ENCODE measurements around the gene PRKCE. TPM values are rescaled to one million over a fixed set of nuclear protein-coding genes. Genes with fewer than 3 reads are reported as not detected.

The PRKCE gene
- polyA plus RNA-seq, 1 of the 3 experiments (the other 2 are of a cell fraction) = 16.3 TPM

DNA sequence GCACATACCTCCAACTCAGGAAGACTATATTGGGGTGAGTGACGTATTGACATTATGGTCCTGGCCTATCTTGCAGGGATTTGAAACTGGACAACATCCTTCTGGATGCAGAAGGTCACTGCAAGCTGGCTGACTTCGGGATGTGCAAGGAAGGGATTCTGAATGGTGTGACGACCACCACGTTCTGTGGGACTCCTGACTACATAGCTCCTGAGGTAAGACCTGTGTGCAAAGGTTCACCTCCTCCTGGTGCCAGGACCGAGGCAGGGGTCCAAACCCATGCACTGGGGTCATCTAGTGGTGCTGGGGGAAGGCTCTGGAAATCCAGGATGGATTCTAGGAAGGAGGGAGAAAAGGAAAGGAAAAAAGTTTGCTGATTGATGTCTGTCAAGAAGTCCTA lies 493.5 kb downstream of the PRKCE start:
- Histone ChIP-seq H3K27me3 (ENCODE audit: insufficient read depth) (no peaks in the 10 kb centered on the region), H3K4me2 (no peak overlapping the region), H3F3A (replicated peaks; ENCODE audit: insufficient read depth) (no peaks in the 10 kb centered on the region), H3K4me1 (ENCODE audit: control insufficient read depth in 1 of 2, insufficient read depth in 2 of 2, low read depth in 1 of 2, low read length in 1 of 2) (no peaks in the 10 kb centered on the region; a peak in 1 of 4 replicates), H4K20me1 (ENCODE audit: insufficient read depth) (no peaks in the 10 kb centered on the region), H3K27ac (ENCODE audit: low read depth in 2 of 2, low read length in 1 of 2) (no peak overlapping the region), H3K79me2 (ENCODE audit: insufficient read depth) (no peaks in the 10 kb centered on the region), H3K9ac (no peak overlapping the region), H2AFZ (ENCODE audit: low read depth) (no peak overlapping the region), H3K9me3 (no peaks in the 10 kb centered on the region), H3K4me3 (ENCODE audit: low read depth in 2 of 2, low read length in 1 of 2) (no peak overlapping the region), H3K36me3 (replicated peaks in 1 of 2; ENCODE audit: control insufficient read depth in 1 of 2, insufficient read depth in 2 of 2, low read length in 1 of 2) (peaks cover 0 to 16% of the 10 kb centered on the region in 2 experiments), H3K9me2 (no peaks in the 10 kb centered on the region)
- CTCF ChIA-PET = interaction anchor here (1.1 to 1.2 kb wide), 3 partner anchors 9 to 30 kb away, joined by 3 to 6 read pairs (median 3); no protein-coding TSS in a partner anchor
- no peak for DNase-seq
- POLR2A ChIA-PET = no interaction called here
- TF ChIP-seq REST (IDR thresholded peaks at IDR 0.05; ENCODE audit: low read depth, low read length) (no peak), EP300 (IDR thresholded peaks at IDR 0.05; ENCODE audit: borderline replicate concordance in 1 of 2, low read depth in 1 of 2, low read length in 1 of 2) (no peak), SMC3 (IDR thresholded peaks at IDR 0.05; ENCODE audit: low read depth, low read length) (no peak), RAD21 (IDR thresholded peaks at IDR 0.05; ENCODE audit: low read length) (no peak), CHD2 (IDR thresholded peaks at IDR 0.05; ENCODE audit: low read length, partially characterized antibody) (no peak), USF2 (IDR thresholded peaks at IDR 0.05; ENCODE audit: borderline replicate concordance, low read depth, low read length) (no peak), MXI1 (IDR thresholded peaks at IDR 0.05; ENCODE audit: low read depth, low read length) (no peak), GABPA (IDR thresholded peaks at IDR 0.05; ENCODE audit: low read depth) (no peak), POLR2AphosphoS5 (IDR thresholded peaks at IDR 0.05; ENCODE audit: low read depth, low read length) (no peak), TEAD4 (IDR thresholded peaks at IDR 0.05; ENCODE audit: borderline replicate concordance, insufficient read depth) (no peak)
- TF ChIP-seq, protein P1, sequence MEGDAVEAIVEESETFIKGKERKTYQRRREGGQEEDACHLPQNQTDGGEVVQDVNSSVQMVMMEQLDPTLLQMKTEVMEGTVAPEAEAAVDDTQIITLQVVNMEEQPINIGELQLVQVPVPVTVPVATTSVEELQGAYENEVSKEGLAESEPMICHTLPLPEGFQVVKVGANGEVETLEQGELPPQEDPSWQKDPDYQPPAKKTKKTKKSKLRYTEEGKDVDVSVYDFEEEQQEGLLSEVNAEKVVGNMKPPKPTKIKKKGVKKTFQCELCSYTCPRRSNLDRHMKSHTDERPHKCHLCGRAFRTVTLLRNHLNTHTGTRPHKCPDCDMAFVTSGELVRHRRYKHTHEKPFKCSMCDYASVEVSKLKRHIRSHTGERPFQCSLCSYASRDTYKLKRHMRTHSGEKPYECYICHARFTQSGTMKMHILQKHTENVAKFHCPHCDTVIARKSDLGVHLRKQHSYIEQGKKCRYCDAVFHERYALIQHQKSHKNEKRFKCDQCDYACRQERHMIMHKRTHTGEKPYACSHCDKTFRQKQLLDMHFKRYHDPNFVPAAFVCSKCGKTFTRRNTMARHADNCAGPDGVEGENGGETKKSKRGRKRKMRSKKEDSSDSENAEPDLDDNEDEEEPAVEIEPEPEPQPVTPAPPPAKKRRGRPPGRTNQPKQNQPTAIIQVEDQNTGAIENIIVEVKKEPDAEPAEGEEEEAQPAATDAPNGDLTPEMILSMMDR (IDR thresholded peaks at IDR 0.05) = no peak
- 98% methylated on average over 5 of the region's 5 CpGs for WGBS (ENCODE audit: low lambda C conversion rate)

Data from SK-N-SH (cell line).